ACHN (cell line): ENCODE results near the gene TFDP1.
"Not testable (repeated sequence)": the region's sequence is repeated elsewhere in the genome, so short reads cannot be mapped to it uniquely, and the experiment has no call there.

Experiments used
- DNase-seq: peaks from one replicate; pipeline ENCODE4 v3.0.0-alpha.2; 2015
- in situ Hi-C: cut with HindIII; loops from 2 replicates; pipeline ENCODE4 v1.10.0; 2017; ENCODE audit warnings: low sequenced_read_pairs, low pct_ligation_motif_present, low pct_unique_long_range_greater_than_20kb

Gene TFDP1

GRCh38 chr13:113591750-113592149 lies 7.2 kb downstream of the TFDP1 start:
- in situ Hi-C loops = no loop called here
- DNase-seq = no peak

GRCh38 chr13:113592571-113592970 lies 8.0 kb downstream of the TFDP1 start:
- in situ Hi-C loops = no loop called here
- DNase-seq = no peak

GRCh38 chr13:113594066-113594821 lies 9.7 kb downstream of the TFDP1 start:
- DNase-seq, in situ Hi-C loops: not testable (repeated sequence)

- in situ Hi-C loops = no loop called here
- no peak for DNase-seq
Measured at GRCh38 chr13:113595131-113595530, 10.6 kb downstream of the TFDP1 start.

GRCh38 chr13:113596321-113597200 lies 12.0 kb downstream of the TFDP1 start:
- DNase-seq = no peak
- in situ Hi-C loops = no loop called here

- no peak for DNase-seq
- in situ Hi-C loops = no loop called here
Measured at GRCh38 chr13:113597391-113598080, 13.0 kb downstream of the TFDP1 start.

- DNase-seq = no peak
- in situ Hi-C loops = no loop called here
Measured at GRCh38 chr13:113598081-113598410, 13.5 kb downstream of the TFDP1 start.

GRCh38 chr13:113598481-113598880 lies 13.9 kb downstream of the TFDP1 start:
- in situ Hi-C loops = no loop called here
- DNase-seq = no peak

GRCh38 chr13:113599391-113599790 lies 14.8 kb downstream of the TFDP1 start:
- in situ Hi-C loops = no loop called here
- no peak for DNase-seq

GRCh38 chr13:113601166-113602070 lies 16.9 kb downstream of the TFDP1 start:
- no peak for DNase-seq
- in situ Hi-C loops = no loop called here

GRCh38 chr13:113602291-113602988 lies 17.9 kb downstream of the TFDP1 start:
- no peak for DNase-seq
- in situ Hi-C loops = no loop called here

GRCh38 chr13:113603116-113603710 lies 18.7 kb downstream of the TFDP1 start:
- in situ Hi-C loops = no loop called here
- DNase-seq = no peak

- no peak for DNase-seq
- in situ Hi-C loops = no loop called here
Measured at GRCh38 chr13:113604186-113604585, 19.6 kb downstream of the TFDP1 start.

- DNase-seq = no peak
Measured at GRCh38 chr13:113605461-113605860, 20.9 kb downstream of the TFDP1 start.

GRCh38 chr13:113605866-113606438 lies 21.4 kb downstream of the TFDP1 start:
- no peak for DNase-seq
- in situ Hi-C loops = no loop called here

More at GRCh38 chr13:113605461-113605860, 20.9 kb downstream of the TFDP1 start:
- in situ Hi-C loops = no loop called here

- no peak for DNase-seq
- in situ Hi-C loops = no loop called here
Measured at GRCh38 chr13:113607056-113607888, 22.7 kb downstream of the TFDP1 start.
